PFSK-1 (cell line): Measurements from ENCODE around the gene RAB7A.

Source experiments
- FOXP2 ChIP-seq: optimal IDR thresholded peaks from 2 replicates; pipeline ENCODE3; 2011; ENCODE audit warnings: borderline replicate concordance, control low read depth, inconsistent platforms; ENCODE audit not compliant: insufficient read depth; ENCODE audit errors: extremely low read length, extremely low read depth
- SIN3A ChIP-seq: IDR thresholded peaks from 2 replicates; pipeline ENCODE4 v1.6.1; 2012; ENCODE audit warnings: mild to moderate bottlenecking, low read length, moderate library complexity, borderline replicate concordance; ENCODE audit not compliant: insufficient read depth

DNA sequence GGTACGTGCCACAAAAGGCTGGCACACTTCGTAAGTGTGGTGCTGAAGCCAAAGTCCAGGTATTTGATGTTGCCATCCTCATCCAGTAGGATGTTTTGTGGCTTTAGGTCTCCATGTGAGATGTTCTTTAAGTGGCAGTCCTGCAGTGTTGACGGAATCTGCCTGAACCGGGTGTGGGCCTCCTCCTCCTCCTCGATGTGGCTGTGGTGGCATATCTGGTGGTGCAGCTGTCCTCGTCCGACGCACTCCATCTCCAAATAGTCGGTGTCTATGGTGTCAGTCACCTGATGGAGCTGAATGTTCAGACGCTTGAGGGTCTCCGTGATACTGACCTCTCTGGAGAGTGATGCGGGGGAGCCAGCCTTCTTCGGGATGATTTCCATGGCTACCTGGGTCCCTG lies 123.0 kb downstream of the RAB7A start:
- TF ChIP-seq FOXP2 (no peak), SIN3A (no peak)
